HG02884 (cell line): ENCODE measurements around the gene BAG3.

Experiments used
- ATAC-seq: cut with Tn5 transposase; IDR thresholded peaks from one replicate; pipeline ENCODE4 v1.9.1; 2021; ENCODE audit warnings: mild to moderate bottlenecking, moderate library complexity; ENCODE audit not compliant: unreplicated experiment

The BAG3 gene

GRCh38 chr10:119665901-119666708, 14.9 kb downstream of the BAG3 start:
- ATAC-seq: no peak

- no peak for ATAC-seq
Measured at GRCh38 chr10:119666709-119667004, 15.5 kb downstream of the BAG3 start.

- no peak for ATAC-seq
Measured at GRCh38 chr10:119667562-119668328, 16.6 kb downstream of the BAG3 start.

GRCh38 chr10:119668461-119668860, 17.3 kb downstream of the BAG3 start:
- no peak for ATAC-seq

- no peak for ATAC-seq
Measured at GRCh38 chr10:119669331-119669730, 18.2 kb downstream of the BAG3 start.

GRCh38 chr10:119669975-119670640, 18.9 kb downstream of the BAG3 start:
- ATAC-seq: no peak

- ATAC-seq: no peak
Measured at GRCh38 chr10:119670717-119671116, 19.5 kb downstream of the BAG3 start.

GRCh38 chr10:119671381-119671780, 20.2 kb downstream of the BAG3 start:
- ATAC-seq: no peak

- ATAC-seq: no peak
Measured at GRCh38 chr10:119672291-119672690, 21.1 kb downstream of the BAG3 start.

GRCh38 chr10:119673271-119673670, 22.1 kb downstream of the BAG3 start:
- ATAC-seq: no peak

GRCh38 chr10:119675483-119676170, 24.4 kb downstream of the BAG3 start:
- ATAC-seq: no peak

GRCh38 chr10:119677126-119677525, 25.9 kb downstream of the BAG3 start:
- ATAC-seq: no peak

GRCh38 chr10:119677904-119678755, 26.9 kb downstream of the BAG3 start:
- ATAC-seq: no peak

GRCh38 chr10:119679480-119679829, 28.3 kb downstream of the BAG3 start:
- ATAC-seq: no peak

GRCh38 chr10:119680050-119680449, 28.9 kb downstream of the BAG3 start:
- ATAC-seq: no peak

GRCh38 chr10:119680650-119681081, 29.5 kb downstream of the BAG3 start:
- no peak for ATAC-seq

- peak; percentile 75 for ATAC-seq
Measured at GRCh38 chr10:119686465-119687191, 35.4 kb downstream of the BAG3 start.

GRCh38 chr10:119687192-119688032, 36.2 kb downstream of the BAG3 start:
- ATAC-seq: no peak

- no peak for ATAC-seq
Measured at GRCh38 chr10:119688033-119688508, 36.9 kb downstream of the BAG3 start.
